Epithelial cell of esophagus (primary cell): Measurements from ENCODE around the gene RGS6.

Experiments used
- DNase-seq: peaks from one replicate; pipeline ENCODE4 v3.0.0; 2010; ENCODE audit warnings: low read depth
- H3K4me3 ChIP-seq: 2 replicates; pipeline ENCODE4 v1.5.1; 2011; ENCODE audit warnings: mild to moderate bottlenecking, low read length, control low read depth
- TF ChIP-seq, protein P1 (sequence below): IDR thresholded peaks from 2 replicates; pipeline ENCODE4 v1.5.1; 2011; ENCODE audit warnings: low read depth, mild to moderate bottlenecking, low read length, control low read depth, inconsistent platforms; ENCODE audit not compliant: insufficient read depth; ENCODE audit errors: missing control alignments

The RGS6 gene

GRCh38 chr14:72177251-72177650 lies 245.0 kb downstream of the RGS6 start:
- H3K4me3 ChIP-seq, result no peak overlapping the region
- no peak for DNase-seq
- TF ChIP-seq, protein P1, sequence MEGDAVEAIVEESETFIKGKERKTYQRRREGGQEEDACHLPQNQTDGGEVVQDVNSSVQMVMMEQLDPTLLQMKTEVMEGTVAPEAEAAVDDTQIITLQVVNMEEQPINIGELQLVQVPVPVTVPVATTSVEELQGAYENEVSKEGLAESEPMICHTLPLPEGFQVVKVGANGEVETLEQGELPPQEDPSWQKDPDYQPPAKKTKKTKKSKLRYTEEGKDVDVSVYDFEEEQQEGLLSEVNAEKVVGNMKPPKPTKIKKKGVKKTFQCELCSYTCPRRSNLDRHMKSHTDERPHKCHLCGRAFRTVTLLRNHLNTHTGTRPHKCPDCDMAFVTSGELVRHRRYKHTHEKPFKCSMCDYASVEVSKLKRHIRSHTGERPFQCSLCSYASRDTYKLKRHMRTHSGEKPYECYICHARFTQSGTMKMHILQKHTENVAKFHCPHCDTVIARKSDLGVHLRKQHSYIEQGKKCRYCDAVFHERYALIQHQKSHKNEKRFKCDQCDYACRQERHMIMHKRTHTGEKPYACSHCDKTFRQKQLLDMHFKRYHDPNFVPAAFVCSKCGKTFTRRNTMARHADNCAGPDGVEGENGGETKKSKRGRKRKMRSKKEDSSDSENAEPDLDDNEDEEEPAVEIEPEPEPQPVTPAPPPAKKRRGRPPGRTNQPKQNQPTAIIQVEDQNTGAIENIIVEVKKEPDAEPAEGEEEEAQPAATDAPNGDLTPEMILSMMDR, result no peak

GRCh38 chr14:72178517-72178916 lies 246.3 kb downstream of the RGS6 start:
- no peak overlapping the region for H3K4me3 ChIP-seq
- TF ChIP-seq, protein P1, result no peak
- DNase-seq, result no peak

DNA sequence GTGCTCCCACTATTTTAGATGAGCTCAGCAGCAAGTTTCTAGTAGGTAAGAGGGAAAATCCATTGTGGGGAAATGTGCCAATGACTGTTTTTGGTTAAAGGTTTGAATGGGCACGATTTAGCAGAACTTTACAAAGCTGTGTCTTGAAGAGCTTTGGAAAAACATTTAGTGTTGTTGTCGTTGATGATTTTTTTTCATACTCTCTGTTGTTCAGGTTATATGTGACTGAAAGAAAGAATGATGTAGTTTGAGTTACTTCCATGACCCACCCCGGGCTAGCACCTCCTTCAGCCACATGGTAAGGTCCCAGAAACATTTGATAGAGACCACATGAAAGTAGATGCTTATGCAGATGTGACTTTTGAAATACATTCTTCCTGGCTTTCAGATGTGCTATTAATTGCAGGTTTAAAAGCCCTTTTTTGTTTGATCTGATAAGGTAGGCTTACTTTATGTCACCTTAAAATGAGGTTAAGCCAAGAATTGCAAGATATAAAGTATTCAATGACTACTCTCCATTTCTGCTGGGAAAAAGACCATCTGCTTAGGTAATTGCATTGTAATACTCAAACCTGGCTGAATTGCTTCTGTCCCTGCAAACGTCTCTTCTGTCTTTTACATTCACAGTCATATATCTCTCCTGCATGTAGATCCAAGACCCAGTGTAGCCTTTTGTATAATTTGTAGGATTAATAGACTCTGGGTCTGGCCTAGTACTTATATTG lies 250.6 kb downstream of the RGS6 start:
- TF ChIP-seq, protein P1, result no peak
- DNase-seq, result no peak
- H3K4me3 ChIP-seq, result no peak overlapping the region

DNA sequence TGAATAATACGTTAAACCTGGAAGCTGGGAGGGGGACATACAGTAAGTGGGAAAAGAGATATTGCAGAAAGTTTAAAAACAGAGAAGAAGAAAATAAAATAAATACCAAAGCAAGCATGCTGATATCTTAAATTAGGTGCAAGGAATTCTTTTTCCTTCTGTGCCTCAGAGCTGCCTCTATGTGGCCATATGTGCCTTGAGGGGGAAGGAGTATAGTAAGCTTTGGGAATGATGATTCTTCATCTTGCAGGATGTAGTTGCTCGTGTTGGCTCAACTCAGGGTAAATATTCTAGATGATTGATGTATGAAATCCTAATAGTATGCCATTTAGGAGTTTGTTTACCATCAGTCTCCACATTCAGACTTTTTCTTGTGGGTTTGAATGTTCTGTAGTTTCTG lies 251.4 kb downstream of the RGS6 start:
- no peak for DNase-seq
- TF ChIP-seq, protein P1, result no peak
- no peak overlapping the region for H3K4me3 ChIP-seq

- DNase-seq, result no peak
- TF ChIP-seq, protein P1, result no peak
- no peak overlapping the region for H3K4me3 ChIP-seq
Measured at GRCh38 chr14:72186523-72186922, 254.3 kb downstream of the RGS6 start.

GRCh38 chr14:72196237-72197015 lies 264.2 kb downstream of the RGS6 start:
- DNase-seq, result no peak
- H3K4me3 ChIP-seq, result no peak overlapping the region
- TF ChIP-seq, protein P1, result no peak

GRCh38 chr14:72201645-72202044 lies 269.4 kb downstream of the RGS6 start:
- no peak for DNase-seq
- no peak overlapping the region for H3K4me3 ChIP-seq
- TF ChIP-seq, protein P1, result no peak
